IPS-NIHi11 (cell line): Measurements from ENCODE around the gene ZNF692.

Experiments
- DNase-seq: peaks from one replicate; pipeline ENCODE4 v3.0.0; 2012; ENCODE audit warnings: mixed read lengths, low spot score

ZNF692 gene

GRCh38 chr1:248873993-248874533 lies 15.2 kb upstream of the ZNF692 start:
- peak; percentile 66 for DNase-seq

- peak; percentile 79 for DNase-seq
Measured at GRCh38 chr1:248873409-248873992, 14.6 kb upstream of the ZNF692 start.

GRCh38 chr1:248872752-248873408 lies 14.0 kb upstream of the ZNF692 start:
- peak; percentile 64 for DNase-seq

GRCh38 chr1:248871837-248872401 lies 13.0 kb upstream of the ZNF692 start:
- no peak for DNase-seq

GRCh38 chr1:248862998-248863881 lies 4.4 kb upstream of the ZNF692 start:
- peak; percentile 70 for DNase-seq

- DNase-seq: no peak
Measured at GRCh38 chr1:248862695-248862997, 3.8 kb upstream of the ZNF692 start.

GRCh38 chr1:248861616-248862015 lies 2.7 kb upstream of the ZNF692 start:
- no peak for DNase-seq

- no peak for DNase-seq
Measured at GRCh38 chr1:248860007-248860406, 1.1 kb upstream of the ZNF692 start.

GRCh38 chr1:248858096-248858890 lies 592 bp downstream of the ZNF692 start:
- DNase-seq: peak; percentile 85

GRCh38 chr1:248857749-248858095 lies 1.2 kb downstream of the ZNF692 start:
- DNase-seq: peak; percentile 40

GRCh38 chr1:248857201-248857600 lies 1.7 kb downstream of the ZNF692 start:
- DNase-seq: no peak

GRCh38 chr1:248856176-248856575 lies 2.7 kb downstream of the ZNF692 start:
- no peak for DNase-seq

GRCh38 chr1:248855580-248855979 lies 3.3 kb downstream of the ZNF692 start:
- no peak for DNase-seq

GRCh38 chr1:248853663-248854375 lies 5.1 kb downstream of the ZNF692 start:
- no peak for DNase-seq

GRCh38 chr1:248852481-248853405 lies 6.1 kb downstream of the ZNF692 start:
- DNase-seq: no peak

- no peak for DNase-seq
Measured at GRCh38 chr1:248851390-248851789, 7.5 kb downstream of the ZNF692 start.

- no peak for DNase-seq
Measured at GRCh38 chr1:248850536-248851251, 8.2 kb downstream of the ZNF692 start.

- DNase-seq: no peak
Measured at GRCh38 chr1:248850124-248850523, 8.8 kb downstream of the ZNF692 start.

GRCh38 chr1:248849637-248850036 lies 9.2 kb downstream of the ZNF692 start:
- no peak for DNase-seq
